Spleen (tissue), 7 donors: ENCODE results near the gene MEOX2.

ENCODE experiments used
- CTCF ChIP-seq, 11 experiments: fragments of 200-600 bp in 7 of 11; fragments of 450-650 bp in 4 of 11; sonication (generic) in 4 of 11; IDR thresholded peaks in 8 of 11; conservative IDR thresholded peaks in 3 of 11; 1 replicate in 7 of 11; 2 replicates in 4 of 11; pipeline versions ENCODE4 v1.4.0 to v1.8.0; 2016 to 2021; ENCODE audit warnings: antibody characterized with exemption in 11 of 11, inconsistent platforms in 4 of 11, mild to moderate bottlenecking in 1 of 11
- POLR2A ChIP-seq, 3 donors: fragments of 450-650 bp; IDR thresholded peaks; one replicate each; pipeline ENCODE4 v1.5.1; 2017; ENCODE audit warnings: antibody characterized with exemption in 3 of 3, mild to moderate bottlenecking in 1 of 3
- POLR2AphosphoS5 ChIP-seq, 3 donors: sonication (generic); formaldehyde crosslinking; IDR thresholded peaks; one replicate each; pipeline ENCODE4 v1.5.1; 2017; ENCODE audit warnings: antibody characterized with exemption in 3 of 3
- donor health status: DM: no; HTN: no; CAD: no; lungs with moderate emphysema.
- donor health status: DM: no; HTN: no; CAD: no.
- donor health status: DM: no; HTN: no; CAD: no.

DNA sequence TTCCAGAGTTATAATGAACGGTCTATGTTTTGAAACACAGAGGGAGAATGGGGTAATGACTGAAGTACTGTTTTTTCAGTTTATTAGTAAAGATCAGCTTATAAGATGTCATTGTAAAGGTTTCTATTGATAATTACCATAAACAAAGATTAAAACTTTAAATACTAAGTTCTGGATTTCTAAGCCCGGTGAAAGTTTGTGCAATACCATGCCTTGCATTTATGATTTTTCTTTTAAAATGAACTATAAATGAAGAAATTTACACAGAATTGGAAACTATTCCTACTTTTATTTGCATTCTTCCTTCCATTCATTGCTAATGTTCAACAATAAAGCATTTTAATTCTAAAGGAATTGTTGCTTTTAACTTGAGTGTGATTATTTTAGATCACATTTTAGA is 4.9 kb downstream of the MEOX2 start:
- TF ChIP-seq CTCF (IDR thresholded peaks at IDR 0.05 in 8 of 11, conservative IDR thresholded peaks at IDR 0.05 in 3 of 11) (no peak), POLR2A (IDR thresholded peaks at IDR 0.05) (no peak), POLR2AphosphoS5 (IDR thresholded peaks at IDR 0.05) (no peak)
